Fibroblast of skin of left biceps (primary cell): ENCODE results near the gene CD53.
"Not testable (repeated sequence)": the region's sequence is repeated elsewhere in the genome, so short reads cannot be mapped to it uniquely, and the experiment has no call there.

ENCODE experiments used
- DNase-seq, 2 experiments: peaks; one replicate each; pipeline ENCODE4 v3.0.0-alpha.2; 2013; ENCODE audit warnings: low read depth in 2 of 2

Gene CD53

DNA sequence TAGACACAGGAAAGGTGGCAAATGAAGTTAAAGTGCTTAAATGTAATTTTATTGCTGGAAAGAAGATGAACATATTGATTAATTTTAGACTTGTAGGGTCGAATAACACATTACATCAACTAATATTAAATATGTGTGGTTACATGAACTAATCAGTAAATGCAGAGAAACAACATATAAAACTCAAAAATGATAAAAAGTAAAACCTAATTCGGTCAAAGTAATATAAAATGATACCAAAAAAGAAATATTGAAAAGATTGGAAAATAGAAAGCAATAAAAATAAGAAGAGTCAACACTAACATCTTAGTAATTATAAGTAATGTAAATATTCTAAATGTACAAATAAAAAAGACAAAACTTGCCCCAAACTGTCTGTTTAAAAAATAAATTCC is 43.3 kb downstream of the CD53 start:
- DNase-seq = no peak

DNA sequence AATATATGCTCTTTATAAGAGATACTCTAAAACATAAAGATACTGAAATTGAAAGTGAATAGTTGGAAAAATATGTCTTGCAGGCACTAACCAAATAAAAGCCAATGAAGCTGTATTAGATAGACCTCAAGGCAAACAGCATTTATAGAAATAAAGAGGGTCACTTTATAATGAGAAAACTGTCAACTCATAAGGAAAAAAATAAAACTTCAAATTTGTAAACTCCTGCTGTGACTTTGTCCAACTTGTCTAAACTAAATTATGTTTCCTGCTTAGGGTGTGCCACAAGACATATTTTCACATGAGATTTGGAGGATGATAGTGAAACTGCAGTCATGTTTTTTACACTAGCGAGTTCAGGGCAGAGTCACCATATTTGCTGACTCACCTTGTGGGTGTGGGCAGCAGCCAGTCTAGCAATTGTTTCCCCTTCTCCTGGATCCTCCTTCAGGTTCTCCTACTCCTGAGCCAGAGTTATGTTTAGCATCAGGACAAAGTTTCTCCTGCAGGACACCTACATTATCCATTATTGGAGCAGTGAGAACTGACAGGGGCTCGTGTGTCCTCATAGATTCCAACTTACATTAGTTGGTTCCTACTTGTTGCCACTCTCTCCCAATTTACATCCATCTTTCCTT is 43.8 kb downstream of the CD53 start:
- no peak for DNase-seq

DNA sequence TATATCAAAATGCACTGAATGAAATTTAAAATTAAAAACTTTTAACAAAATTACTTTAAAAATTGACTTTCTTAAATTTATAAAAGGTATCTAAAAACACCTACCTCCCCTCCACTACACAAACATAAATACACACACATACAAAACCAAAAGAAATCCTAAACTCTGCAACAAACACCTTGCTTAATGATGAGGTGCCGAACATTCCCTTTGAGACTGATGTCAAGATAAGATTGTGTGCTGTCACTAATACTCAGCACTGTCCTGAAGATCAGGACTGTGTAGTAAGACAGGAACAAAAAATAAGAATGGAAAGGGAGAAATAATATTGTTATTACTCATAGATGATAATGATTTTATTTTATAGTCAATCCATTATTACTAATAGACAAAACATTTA is 45.1 kb downstream of the CD53 start:
- DNase-seq = no peak

DNA sequence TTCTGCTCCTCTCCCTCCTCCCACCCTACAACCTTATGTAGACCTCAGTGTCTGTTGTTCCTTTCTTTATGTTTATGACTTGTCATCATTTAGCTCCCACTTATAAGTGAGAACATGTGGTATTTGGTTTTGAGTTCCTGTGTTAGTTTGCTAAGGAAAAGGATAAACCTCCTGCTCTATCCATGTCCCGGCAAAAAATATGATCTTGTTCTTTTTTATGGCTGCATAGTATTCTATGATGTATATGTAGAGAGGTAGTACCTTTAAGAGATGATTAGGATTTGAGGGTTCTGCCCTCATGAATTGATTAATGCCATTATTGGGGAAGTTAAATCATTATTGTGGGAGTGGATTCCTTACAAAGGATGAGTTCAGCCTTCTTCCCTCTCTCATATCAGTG is 49.0 kb downstream of the CD53 start:
- no peak for DNase-seq

DNA sequence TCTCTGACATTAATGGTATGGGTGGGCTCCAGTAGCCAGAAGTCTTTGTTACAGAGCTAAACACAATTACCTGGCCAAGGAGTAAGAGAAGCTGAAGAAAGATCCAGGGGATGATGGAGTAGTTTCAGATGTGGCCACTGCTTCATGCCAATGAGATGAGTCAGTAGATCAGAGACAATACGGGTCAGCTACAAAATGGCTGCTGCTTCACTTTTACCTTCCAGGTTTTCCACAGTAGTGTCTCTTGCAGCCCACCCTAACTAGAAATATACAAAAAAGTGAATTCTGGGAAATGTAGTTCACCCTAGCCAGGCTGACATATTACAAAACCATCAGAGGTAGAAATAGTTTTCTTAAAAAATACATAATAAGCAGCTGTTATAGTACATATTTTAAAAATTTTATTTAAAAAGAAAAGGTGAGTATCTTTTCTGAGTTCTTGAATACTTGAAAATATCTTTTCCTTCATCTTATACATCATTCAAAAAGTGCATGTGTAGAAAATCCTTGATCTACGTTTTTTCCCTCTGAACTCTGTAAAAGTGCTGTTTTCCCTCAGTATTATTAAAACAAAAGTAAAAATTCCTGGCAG is 54.6 kb downstream of the CD53 start:
- no peak for DNase-seq

DNA sequence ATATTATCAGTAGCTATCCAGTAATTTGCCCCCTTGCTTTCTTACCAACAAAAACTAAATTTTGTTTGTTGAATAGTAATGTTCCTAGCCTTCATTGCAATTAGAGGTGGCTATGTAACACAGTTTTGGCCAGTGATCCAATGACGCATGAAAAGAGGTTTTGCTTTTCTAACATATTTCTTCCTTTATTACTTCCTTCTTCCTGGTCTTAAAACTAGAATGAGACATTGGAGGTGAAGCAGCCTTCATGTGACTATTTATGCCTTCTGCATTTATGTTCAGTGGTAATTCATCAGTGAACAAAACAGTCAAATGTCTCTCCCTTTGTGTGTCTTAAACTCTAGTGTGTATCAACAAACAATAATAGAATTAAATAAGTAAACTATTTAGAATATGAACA is 55.2 kb downstream of the CD53 start:
- DNase-seq = no peak

DNA sequence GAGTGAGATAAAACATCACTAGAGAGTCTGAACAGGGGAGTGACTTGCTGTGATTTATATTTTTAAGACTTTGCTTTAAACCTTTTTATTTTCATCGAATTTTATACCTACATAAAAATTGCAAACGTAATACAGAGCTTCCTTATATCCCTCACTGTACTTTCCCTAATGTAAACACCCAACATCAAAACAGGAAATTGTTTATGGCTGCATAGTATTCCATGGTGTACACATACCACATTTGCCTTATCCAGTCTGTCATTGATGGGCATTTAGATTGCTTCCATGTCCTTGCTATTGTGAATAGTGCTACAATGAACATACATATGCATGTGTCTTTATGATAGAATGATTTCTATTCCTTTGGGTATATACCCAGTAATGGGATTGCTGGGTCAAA is 56.0 kb downstream of the CD53 start:
- DNase-seq = no peak

DNA sequence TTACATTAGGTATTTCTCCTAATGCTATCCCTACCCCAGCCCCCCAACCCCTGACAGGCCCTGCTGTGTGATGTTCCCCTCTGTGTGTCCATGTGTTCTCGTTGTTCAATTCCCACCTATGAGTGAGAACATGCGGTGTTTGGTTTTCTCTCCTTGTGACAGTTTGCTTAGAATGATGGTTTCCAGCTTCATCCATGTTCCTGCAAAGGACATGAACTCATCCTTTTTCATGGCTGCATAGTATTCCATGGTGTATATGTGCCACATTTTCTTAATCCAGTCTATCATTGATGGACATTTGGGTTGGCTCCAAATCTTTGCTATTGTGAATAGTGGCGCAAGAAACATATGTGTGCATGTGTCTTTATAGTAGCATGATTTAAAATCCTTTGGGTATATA is 58.1 kb downstream of the CD53 start:
- DNase-seq = not testable (repeated sequence)

DNA sequence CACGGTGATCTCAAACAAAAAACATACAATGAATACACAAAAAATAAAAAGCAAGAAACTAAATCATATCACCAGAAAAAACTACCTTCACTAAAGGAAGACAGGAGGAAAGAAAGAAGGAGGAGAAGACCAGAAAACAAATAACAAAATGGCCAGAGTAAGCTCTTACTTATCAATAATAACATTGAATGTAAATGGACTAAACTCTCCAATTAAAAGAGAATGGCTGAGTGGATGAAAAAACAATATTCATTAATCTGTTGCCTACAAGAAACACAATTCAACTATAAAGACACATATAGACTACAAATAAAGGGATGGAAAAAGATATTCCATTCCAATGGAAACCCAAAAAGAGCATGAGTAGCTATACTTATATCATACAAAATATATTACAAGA is 63.6 kb downstream of the CD53 start:
- DNase-seq = no peak

DNA sequence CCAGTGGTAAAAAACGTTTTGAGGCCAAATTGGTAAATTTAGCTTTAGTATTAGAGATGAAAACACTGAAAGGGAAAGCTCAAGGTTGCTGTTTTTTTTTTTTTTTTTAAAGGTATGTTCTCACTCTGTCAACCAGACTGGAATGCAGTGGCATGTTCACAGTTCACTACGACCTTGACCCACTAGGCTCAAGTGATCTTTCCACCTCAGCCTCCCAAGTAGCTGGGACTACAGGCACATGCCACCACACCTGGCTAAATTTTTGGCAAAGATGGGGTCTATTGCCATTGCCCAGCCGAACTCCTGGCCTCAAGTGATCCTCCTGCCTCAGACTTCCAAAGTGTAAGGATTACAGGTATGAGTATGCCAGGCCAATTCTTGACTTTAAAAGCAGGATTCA is 71.9 kb downstream of the CD53 start:
- DNase-seq = no peak

DNA sequence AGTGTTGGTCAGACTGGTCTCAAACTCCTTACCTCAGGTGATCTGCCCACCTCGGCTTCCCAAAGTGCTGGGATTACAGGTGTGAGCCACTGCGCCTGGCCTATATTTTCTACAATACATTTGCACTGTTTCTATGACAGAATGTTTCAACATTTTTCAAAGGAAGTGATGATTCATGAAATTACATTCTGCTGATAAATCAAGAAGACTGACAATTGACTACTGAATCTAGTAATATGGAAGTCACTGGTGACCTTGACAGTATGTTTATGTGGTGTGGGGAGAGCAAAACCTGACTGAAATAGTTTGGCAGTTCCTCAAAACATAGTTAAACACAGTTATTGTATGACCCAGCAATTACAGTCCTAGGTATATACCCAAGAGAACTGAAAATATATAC is 72.7 kb downstream of the CD53 start:
- no peak for DNase-seq

DNA sequence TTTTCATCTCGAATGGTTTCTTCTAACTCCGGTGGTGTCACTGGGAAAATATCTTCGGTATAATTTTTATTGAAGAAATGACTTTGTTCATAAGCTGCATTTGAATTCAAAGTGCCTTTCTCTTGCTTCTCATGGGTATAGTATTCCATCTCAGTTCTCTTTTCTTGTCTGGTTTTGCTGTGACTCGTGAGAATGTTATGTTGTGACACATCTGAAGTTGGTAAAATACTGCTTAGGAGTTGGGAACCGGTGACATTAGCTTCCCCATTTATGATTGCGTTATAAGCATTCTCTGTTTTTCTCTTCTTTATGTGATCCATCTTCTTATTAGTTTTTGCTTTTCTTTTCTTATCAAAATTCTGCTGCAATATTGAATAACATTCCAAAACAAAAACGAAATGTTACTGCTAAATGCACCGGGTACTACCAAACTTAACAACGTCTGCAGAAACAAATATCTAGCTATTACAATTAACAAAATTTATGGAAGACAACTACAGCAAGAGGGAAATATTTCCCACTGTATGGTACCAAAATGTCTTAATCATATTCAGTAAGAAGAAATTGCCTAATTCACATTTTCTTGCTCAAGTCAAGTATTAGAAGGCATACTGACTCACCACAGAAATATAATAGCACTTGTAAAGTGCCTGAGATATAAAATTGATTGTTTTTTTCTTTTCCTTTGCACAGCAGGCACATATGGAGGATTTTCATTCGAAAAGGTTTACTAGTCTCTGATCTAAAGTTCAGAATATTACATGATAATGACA is 75.3 kb downstream of the CD53 start:
- DNase-seq = no peak
